ENCODE measurements around the gene GTPBP3. TPM values are rescaled to one million over a fixed set of nuclear protein-coding genes. Genes with fewer than 3 reads are reported as not detected.

Gene GTPBP3
- total RNA-seq, 1 donor from 2014 or later: 7.6 TPM

DNA sequence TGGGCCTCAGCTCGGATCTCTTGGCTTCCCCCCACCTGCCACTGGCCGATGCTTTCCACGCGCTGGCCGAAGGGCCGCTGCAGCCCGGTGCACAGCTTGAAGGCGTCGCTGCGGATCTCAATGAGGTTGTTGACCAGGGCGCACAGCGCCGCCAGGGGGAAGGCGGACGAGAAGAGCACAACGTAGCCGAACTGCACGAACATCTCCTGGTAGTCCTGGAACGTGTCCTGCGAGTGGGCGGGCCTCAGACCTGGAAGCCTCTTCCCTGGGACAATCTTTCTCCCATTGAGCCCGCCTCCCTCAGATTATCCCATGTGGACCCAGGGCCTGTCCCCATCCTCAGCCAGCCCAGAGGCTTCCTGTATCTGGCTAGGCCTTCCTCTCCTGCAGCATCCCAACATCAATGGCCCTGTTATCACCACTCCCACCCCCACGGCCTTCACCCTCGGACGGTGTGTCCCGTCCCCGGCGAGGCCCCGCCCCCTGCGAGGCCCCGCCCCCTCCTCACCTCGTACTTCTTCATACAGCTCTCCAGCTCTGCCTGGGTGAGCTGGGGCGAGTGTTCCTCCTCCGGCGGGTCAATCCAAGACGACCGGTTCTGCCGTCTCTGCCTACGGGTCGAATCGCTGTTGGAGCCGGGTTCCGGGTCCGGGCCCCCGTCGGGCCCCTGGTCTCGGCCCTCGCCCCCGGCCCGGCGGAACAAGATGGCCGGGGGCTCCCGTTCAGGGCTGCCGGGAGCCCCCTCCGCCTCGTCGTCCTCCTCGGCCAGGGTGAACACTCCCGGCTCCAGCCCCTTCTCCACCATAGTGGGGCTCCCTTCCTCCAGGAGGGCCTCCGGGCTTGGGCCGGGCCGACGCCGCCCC is 9.5 kb upstream of the GTPBP3 start:
- peak in 1 of 2 donors; percentile 53 for DNase-seq (ENCODE audit: low read depth in 2 of 2)

DNA sequence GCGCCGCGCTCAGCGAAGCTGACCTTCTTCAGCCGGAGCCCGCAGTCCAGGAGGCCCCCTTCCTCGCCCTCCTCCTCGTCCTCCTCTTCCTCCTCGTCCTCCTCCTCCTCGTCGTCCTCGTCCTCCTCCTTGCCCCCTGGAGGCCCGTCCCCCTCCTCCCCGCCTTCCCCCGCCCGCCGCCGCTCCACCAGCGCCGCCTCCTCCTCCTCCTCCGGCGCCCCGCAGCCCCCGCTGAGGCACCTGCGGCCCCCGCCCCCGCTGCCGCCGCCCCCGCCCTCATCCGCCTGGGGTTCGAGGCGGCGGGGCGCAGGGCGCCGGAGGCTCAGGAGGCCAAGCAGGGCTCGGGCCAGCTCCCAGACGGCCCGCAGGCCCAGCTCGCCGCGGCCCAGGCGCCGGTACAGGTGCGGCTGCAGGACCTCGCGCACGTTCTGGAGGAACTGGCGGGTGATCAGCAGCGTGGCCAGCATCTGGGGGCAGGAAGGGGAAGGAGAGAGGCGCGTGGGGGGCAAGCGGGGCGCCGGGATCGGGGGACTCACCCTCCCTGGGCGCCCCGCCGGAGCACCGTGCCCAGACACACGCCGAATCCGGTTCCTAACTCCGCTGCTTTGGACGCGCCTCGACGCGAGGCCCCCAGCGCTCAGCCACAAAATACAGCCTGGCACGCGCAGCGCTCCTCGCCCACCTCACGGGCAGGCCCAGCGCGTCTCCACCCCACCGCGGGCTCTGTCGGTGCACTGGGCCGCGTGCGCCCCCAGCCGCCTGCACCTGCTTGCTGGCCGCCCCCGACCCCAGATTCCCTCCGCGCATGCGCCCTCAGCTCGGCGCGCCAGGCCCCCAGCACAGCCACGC is 8.6 kb upstream of the GTPBP3 start:
- DNase-seq (ENCODE audit: low read depth in 2 of 2): no peak

DNA sequence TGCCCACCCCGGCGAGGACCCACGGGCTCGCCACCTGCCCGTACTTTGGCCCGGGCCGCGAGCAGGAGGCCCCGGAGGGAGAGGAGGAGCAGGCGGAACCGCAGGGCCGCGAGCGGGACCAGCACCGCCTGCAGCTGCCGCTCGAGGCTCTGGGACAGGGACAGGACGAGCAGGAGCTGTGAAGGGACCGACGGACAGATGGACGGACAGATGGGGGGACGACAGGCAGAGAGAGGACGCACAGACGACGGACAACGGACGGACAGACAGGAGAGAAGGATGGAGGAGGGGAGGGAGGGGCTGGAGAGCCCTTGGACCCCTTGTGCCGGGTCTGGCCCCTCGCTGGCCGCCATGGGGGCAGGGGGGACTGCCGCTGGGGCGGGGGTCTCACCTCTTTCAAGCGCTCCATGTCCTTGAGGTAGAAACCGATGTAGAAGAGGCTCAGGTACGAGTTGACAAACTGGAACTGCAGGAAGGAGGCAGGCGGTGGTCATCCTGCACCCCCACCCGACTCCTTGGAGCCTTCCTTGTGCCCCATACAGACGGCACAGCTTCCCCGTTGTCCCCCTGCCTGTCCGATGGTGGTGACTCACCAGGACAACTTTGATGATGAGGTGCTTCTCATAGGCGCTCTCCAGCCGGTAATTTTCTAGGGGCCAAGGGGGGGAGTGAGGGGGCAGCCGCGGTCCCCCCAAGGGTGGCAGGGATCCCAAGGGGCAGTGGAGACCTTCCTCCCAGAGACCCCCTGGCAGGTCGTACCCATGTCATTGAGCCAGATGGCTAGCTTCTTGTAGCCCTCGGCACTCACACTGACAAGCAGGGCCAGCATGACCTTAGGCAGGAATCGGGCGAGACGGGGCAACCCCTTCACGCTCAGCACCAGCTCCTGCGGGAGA is 7.7 kb upstream of the GTPBP3 start:
- DNase-seq (ENCODE audit: low read depth in 2 of 2): no peak

DNA sequence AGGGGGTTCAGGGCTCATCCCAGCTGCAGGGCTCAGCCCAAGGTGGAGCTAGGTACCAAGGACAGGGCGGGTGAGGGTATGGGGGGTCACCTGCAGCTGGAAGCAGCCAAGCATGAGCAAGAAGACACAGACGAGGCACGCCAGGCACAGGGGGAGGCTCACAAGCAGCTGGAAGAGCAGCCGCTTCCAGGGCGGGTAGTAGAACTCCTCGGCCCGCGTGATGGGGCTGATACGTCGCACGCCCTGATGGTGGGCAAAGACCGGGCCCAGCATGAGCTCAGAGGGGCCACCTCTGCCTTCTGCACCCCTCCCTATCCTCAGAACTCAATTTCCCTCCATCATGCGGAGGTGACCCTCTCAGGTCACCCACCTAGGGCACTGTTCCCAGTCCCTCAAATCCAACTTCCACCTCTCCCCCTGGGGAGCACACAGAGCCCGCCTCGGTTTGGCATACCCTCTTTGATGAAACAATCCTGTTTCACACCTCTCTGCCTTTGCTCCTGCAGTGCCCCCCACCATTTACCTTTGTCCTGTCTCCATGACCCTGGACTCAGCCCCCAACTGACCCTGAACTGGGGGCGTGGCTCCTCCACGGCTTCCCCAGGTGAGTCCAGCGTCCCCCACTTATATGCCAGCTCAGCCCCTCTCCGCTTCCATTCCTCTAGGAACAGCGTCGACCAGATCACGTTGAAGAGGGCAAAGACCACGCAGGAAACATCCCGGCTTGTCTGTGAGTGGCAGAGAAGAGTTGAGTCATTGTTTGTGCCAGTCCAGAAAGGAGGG is 6.9 kb upstream of the GTPBP3 start:
- DNase-seq (ENCODE audit: low read depth in 2 of 2): no peak

DNA sequence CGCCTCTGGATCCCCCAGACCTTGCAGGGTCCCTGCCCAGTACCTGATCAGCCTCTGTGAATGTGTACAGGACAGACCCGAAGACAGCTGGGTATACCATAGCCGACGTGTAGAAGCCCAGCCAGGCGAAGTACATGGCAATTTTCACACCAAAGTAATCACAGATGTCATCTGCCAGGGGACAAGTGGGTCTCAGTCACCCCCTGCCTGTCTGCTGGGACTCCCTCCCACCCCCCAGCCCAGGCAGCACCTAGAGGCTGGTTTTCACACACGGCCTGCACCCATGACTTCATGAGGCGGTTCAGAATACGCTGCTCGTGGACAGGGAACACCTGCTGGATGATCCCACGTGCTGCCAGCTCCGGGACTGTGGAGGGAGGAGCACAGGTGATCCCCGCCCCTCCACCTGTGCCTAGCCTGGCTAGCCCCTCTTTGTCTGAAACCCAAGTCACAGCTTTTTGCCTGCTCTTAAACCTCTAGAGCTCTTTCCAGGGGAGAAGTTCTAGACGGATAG is 6.3 kb upstream of the GTPBP3 start:
- no peak for DNase-seq (ENCODE audit: low read depth in 2 of 2)

DNA sequence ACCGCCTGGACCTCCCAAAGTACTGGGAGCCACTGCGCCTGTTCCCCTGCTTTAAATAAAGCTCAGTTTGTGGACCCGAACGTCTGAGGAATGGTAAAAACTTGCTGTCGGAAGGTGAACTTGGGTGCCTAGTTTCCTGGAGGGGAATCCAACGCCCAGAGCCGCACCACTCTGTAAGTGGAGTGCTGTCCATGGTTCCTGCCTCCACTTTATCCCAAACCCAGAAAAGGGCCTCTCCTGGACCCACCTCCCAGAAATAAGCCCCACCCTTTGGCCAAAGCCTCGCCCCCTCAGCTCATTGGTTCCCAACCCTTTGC is 5.0 kb upstream of the GTPBP3 start:
- DNase-seq (ENCODE audit: low read depth in 2 of 2): no peak

DNA sequence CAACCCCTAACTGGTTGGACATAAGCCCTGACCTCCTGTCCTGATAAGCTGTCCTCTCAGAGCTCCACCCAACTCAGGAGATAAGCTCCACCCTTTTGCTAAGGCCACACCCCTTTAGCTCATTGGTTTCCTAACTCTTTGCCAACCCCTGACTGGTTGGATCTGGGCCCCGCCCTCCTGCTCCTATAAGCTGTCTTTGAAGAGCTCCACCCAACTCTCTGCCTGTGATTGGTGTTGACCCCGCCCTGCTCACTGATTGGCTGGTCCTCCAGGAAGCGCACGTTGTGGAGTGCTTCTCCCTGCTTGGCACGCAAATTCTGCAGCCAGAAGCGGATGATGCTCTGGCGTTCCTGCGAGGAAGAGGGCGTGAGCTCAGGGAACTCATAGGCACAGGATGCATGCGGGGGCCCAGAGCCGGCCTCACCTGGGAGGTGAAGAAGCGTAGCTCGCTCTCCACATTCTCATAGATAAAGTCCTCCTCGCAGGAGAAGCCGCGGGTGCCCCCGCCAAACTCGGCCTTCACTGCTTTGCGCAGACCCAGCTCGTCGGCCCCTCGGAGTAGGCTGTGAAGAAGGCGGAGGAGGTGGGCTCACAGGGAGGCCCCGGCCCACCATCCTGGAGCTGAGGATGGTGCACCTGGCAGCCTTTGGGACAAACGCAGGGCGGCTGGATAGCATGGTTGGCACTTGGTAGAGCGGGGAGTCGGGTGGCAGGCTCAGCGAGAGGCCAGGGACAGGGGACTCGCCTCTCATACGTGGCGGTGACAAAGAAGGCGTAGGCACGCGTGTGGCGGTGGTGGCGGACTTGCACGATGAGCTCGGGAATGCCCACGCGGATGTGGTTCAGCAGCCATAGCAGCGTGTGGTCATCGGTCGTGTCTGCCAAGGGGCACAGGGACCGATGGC is 4.4 kb upstream of the GTPBP3 start:
- DNase-seq (ENCODE audit: low read depth in 2 of 2): peak in 1 of 2 donors; percentile 52

DNA sequence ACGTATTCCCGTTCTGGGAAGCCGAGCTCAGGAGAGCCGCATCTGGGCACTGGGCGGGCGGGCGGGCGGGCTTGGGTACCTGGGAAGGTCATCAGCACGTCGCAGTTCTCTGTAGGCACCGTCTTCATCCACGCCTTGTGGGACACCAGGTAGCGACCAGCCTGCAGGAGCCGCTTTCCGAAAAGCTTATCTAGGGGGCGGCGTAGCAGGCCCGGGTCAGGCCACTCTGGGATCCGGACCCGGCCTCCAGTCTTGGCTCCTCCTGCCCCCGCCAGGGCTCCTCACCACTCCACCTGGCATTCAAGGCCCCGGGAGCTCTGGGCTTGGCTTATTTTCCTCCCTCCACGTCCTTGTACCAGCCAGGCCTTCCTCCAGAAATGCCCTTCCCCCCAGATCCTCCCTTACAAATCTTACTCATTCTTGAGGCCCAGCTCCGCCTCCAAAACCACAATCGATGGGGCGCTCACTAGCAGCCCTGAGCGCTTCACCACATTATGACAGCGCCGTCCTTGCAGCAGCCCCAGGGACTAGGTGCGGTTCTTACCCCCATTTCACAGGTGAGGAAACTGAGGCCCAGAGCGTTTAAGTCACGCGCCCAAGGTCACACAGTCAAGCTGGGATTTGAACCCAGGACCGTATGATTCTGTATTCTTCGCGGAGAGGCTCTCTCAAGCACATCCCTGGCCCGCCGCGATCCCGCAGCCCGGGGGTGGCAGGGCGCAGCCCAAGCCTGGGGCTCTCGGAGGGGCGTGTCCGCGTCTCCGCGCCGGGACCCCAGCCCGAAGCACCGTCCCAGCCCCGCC is 3.5 kb upstream of the GTPBP3 start:
- DNase-seq (ENCODE audit: low read depth in 2 of 2): no peak

DNA sequence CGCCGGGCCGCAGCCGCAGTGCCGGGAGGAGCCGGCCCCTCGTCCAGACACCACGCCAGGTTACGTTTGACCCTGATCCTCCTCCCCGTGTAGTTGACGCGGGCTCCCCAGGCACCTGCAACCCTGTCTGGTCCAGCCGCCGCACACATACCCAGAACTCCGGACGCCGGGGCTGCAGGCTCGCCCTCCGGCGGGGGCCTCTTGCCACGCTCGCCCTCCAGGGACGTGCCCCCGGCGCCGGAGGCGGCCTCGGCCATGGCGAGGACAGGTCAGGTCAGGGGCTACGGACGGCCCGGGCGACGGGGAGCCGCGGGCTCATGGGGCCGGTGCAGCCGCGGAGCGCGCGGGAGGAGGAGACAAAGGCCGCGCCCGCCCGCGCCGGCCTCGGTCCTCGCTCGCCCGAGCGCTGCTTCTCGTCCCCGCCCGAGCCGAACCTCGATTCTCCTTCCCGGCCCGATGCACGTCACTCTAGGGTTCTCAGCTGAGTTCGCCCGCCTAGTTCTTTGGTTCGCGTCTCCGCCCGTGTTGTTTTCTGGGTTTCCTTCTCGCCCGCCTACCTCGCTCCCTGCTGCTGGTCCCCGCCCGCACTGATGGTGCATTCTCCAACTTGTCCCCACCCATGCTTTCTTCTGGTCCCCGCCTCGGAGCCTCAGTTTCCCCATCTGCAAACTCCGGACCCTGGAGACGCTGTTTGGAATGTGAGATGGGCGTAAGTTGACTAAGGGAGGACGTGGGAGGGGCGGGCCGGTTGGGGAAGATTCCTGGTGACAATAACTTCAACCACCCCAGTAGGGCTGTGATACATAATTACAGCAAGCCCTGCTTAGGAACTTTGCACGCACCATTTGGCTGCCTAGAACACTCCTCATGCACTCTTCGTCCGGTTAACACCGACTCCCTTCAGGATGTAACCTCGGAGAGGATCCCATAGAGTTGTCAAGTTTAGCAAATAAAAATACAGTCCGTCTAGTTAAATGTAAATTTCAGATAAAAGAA is 2.6 kb upstream of the GTPBP3 start, which contains the start of gene ANO8:
Gene ANO8 (minus strand): TSS at position 442 of the 996 bp plus-strand sequence. CDS start 185 bp downstream, at position 257.
- DNase-seq (ENCODE audit: low read depth in 2 of 2): peak; percentile 97 to 98

DNA sequence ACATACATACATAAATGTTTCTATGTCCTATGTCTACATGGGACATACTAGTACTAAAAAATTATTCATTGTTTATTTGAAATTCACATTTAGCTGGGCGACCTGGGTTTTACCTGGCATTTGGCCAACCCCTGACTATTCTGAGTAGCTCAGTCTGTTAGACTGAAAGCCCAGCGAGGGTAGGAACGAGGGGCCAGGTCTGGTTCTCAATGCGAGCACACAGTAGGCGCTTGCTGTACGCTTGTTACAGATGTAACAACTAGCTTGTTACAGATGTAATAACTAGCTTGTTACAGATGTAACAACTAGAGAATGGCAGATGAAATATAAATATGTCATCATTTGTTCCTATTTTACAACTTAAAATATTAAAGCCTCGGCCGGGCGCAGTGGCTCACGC is 1.8 kb upstream of the GTPBP3 start:
- DNase-seq (ENCODE audit: low read depth in 2 of 2): no peak

DNA sequence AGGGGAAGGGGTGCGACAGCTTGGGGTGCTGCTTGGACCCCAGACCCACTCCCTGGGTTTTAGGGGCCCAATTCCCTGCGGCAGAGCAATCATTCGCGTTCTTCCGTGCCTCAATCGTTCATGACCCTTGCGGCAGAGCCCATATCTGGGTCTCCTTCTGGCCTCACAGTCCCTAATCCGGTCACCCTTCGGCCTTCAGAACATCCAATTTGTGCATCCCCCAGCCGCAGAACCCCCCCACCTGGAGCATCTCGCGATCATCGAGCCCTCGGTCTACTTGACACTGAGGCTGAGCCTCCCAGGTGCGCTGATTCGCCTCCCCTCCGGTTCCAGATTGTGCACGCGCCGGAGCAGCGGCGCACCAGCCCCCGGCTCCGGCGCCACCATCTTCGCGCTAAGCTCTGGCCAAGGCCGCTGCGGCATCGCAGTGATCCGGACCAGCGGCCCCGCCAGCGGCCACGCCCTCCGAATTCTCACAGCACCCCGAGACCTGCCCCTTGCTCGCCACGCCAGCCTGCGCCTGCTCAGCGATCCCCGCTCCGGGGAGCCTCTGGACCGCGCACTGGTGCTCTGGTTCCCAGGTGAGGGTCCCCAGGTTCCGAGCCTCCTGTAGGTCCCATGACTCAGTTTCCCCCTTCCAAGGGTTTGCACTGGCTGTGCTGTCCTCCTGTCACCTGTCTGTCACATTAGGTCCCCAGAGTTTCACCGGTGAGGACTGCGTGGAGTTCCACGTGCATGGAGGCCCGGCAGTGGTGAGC is 501 bp downstream of the GTPBP3 start:
- no peak for DNase-seq (ENCODE audit: low read depth in 2 of 2)

DNA sequence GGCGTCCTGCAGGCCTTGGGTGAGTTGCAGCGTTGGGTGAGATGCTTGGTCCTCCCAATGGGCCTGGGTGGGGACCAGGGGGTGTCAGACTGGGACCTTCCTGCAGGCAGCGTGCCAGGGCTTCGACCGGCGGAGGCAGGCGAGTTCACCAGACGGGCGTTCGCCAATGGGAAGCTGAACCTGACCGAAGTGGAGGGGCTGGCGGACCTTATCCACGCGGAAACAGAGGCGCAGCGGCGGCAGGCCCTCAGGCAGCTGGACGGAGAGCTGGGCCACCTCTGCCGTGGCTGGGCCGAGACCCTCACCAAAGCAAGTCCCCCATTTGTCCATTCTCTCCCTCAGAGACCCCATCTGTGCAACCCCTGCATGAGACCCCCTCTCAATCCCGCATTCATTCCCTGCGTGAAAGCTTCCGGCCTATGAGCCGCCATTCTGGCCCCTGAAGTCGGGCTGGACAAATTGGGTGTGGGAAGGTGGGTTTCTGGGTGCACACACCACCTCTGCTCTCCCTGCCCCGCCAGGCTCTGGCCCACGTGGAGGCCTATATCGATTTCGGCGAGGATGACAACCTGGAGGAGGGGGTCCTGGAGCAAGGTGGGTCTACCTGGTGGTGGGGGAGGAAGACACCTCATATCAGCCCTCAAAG is 1.2 kb downstream of the GTPBP3 start:
- no peak for DNase-seq (ENCODE audit: low read depth in 2 of 2)

DNA sequence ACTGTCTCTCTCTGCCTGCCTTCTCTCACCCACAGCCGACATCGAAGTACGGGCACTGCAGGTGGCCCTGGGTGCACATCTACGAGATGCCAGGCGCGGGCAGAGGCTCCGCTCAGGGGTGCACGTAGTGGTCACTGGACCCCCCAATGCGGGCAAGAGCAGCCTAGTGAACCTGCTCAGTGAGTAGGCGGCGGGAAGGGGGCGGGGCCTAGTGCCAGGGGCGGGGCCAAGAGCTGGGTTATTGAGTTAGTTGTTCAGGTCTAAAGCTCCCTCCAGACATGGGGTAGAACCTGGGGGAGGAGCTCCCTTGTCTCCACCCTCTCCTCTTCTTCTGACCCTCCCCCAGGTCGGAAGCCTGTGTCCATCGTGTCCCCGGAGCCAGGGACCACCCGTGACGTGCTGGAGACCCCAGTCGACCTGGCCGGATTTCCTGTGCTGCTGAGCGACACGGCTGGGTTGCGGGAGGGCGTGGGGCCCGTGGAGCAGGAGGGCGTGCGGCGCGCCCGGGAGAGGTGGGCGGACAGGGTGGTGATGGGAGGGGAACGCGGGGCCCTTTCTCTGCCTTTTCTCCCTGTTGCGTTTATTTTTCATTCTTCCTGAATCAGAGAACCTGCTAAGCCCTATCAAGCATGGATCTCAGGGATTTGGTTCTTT is 1.9 kb downstream of the GTPBP3 start:
- no peak for DNase-seq (ENCODE audit: low read depth in 2 of 2)

DNA sequence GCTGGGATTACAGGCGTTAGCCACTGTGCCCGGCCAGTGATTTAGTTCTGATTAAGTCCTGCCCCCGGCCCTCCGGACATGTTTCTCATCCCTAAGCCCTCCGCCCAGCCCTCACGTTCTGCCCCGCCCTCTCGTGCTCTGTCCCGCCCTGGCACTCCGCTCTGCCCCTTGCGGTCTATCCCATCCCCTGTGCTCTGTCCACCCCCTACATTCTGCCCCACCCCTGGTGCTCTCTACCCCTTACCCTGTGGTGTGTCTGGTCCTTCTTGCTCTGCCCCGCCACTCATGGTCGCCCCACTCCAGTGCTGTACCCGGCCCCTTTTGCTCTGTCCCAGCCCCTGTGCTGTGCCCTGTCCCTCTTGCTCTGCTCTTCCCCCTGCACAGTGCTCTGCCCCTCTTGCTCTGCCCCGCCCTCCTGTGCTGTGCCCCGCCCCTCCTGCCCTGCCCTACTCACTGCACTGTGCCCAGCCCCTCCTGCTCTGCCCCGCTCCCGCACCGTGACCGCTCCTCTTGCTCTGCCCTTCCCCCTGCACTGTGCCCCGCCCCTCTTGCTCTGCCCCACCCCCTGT is 3.0 kb downstream of the GTPBP3 start:
- DNase-seq (ENCODE audit: low read depth in 2 of 2): no peak

DNA sequence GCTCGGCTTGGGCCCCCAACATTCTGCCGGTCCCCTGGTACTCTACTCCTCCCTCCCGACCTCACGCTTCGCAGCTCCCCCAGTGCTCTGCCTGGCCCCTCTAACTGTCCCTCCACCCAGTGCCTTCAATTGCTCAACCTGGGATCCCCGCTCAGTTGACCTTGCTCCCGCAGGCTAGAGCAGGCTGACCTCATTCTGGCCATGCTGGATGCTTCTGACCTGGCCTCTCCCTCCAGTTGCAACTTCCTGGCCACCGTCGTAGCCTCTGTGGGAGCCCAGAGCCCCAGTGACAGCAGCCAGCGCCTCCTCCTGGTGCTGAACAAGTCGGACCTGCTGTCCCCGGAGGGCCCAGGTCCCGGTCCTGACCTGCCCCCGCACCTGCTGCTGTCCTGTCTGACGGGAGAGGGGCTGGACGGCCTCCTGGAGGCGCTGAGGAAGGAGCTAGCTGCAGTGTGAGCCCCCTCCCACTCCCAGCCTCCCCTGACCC is 3.6 kb downstream of the GTPBP3 start:
- no peak for DNase-seq (ENCODE audit: low read depth in 2 of 2)

All from dermis microvascular lymphatic vessel endothelial cell (primary cell).